HepG2 (cell line): ENCODE data around the gene GDE1. TPM values are rescaled to one million over a fixed set of nuclear protein-coding genes. Genes with fewer than 3 reads are reported as not detected.
A peak's percentile ranks its signal among the peaks of the same experiment; 100 is the strongest.

Experiments
- AGO1 ChIP-seq: fragments of 200-400 bp; formaldehyde crosslinking; IDR thresholded peaks from 2 replicates; pipeline ENCODE4 v1.6.1; 2017; ENCODE audit warnings: mild to moderate bottlenecking, low read depth, low read length, moderate library complexity; ENCODE audit not compliant: poor library complexity, severe bottlenecking
- DNMT1 ChIP-seq: sonication (generic); formaldehyde crosslinking; IDR thresholded peaks from 2 replicates; pipeline ENCODE4 v1.5.1; 2020; ENCODE audit warnings: mild to moderate bottlenecking, missing genetic modification reagents
- FLYWCH1 ChIP-seq: sonication (generic); formaldehyde crosslinking; IDR thresholded peaks from 2 replicates; pipeline ENCODE4 v1.8.1; 2023; ENCODE audit warnings: mild to moderate bottlenecking, missing genetic modification reagents
- ONECUT2 ChIP-seq: sonication (generic); formaldehyde crosslinking; IDR thresholded peaks from 2 replicates; pipeline ENCODE4 v1.4.0; 2020; ENCODE audit warnings: missing genetic modification reagents
- PHF20 ChIP-seq: sonication (generic); formaldehyde crosslinking; IDR thresholded peaks from 2 replicates; pipeline ENCODE4 v1.5.0; 2020; ENCODE audit warnings: mild to moderate bottlenecking, missing genetic modification reagents
- PHF21A ChIP-seq: sonication (generic); formaldehyde crosslinking; IDR thresholded peaks from 2 replicates; pipeline ENCODE4 v1.5.0; 2020; ENCODE audit warnings: mild to moderate bottlenecking, missing genetic modification reagents
- SMYD3 ChIP-seq: sonication (generic); formaldehyde crosslinking; IDR thresholded peaks from 2 replicates; pipeline ENCODE4 v1.8.1; 2023; ENCODE audit warnings: mild to moderate bottlenecking, missing genetic modification reagents
- SPEN ChIP-seq: sonication (generic); formaldehyde crosslinking; IDR thresholded peaks from 2 replicates; pipeline ENCODE4 v1.5.1; 2020; ENCODE audit warnings: low read depth, mild to moderate bottlenecking, missing genetic modification reagents
- SRSF1 ChIP-seq: fragments of 200-400 bp; formaldehyde crosslinking; optimal IDR thresholded peaks from 2 replicates; pipeline ENCODE3; 2017; ENCODE audit warnings: mild to moderate bottlenecking, low read depth, low read length, moderate library complexity
- SRY ChIP-seq: sonication (generic); formaldehyde crosslinking; IDR thresholded peaks from 2 replicates; pipeline ENCODE4 v1.8.0; 2022; ENCODE audit warnings: mild to moderate bottlenecking, missing genetic modification reagents
- TEAD2 ChIP-seq: sonication (generic); formaldehyde crosslinking; IDR thresholded peaks from 2 replicates; pipeline ENCODE4 v1.9.0; 2021; ENCODE audit warnings: missing genetic modification reagents
- TP53 ChIP-seq: sonication (generic); formaldehyde crosslinking; conservative IDR thresholded peaks from 2 replicates; pipeline ENCODE4 v1.4.0; 2020; ENCODE audit warnings: missing genetic modification reagents
- ZBTB3 ChIP-seq: sonication (generic); formaldehyde crosslinking; IDR thresholded peaks from 2 replicates; pipeline ENCODE4 v1.4.0; 2020; ENCODE audit warnings: low read depth, mild to moderate bottlenecking, moderate library complexity, missing genetic modification reagents, borderline replicate concordance
- ZNF335 ChIP-seq: sonication (generic); formaldehyde crosslinking; IDR thresholded peaks from 2 replicates; pipeline ENCODE4 v1.4.0; 2020; ENCODE audit warnings: missing genetic modification reagents
- ZNF749 ChIP-seq: sonication (generic); formaldehyde crosslinking; IDR thresholded peaks from 2 replicates; pipeline ENCODE4 v1.8.0; 2022; ENCODE audit warnings: mild to moderate bottlenecking, missing genetic modification reagents, moderate library complexity, borderline replicate concordance
- ZNF850 ChIP-seq: sonication (generic); formaldehyde crosslinking; conservative IDR thresholded peaks from 2 replicates; pipeline ENCODE4 v1.9.0; 2021; ENCODE audit warnings: mild to moderate bottlenecking, missing genetic modification reagents
- ZNF878 ChIP-seq: sonication (generic); formaldehyde crosslinking; IDR thresholded peaks from 2 replicates; pipeline ENCODE4 v1.8.1; 2023; ENCODE audit warnings: mild to moderate bottlenecking, missing genetic modification reagents, moderate library complexity
- polyA plus RNA-seq, 8 experiments: library from polyadenylated mRNA; depleted of rRNA in 3 of 8; stranded (reverse) in 7 of 8; unstranded in 1 of 8; fragments of >200 nt; fragmentation: Illumina TruSeq in 4 of 8; extraction: Trizol in 4 of 8; gene quantifications; 2 replicates each; pipeline versions ENCODE4 v1.2.1 to v1.2.3, GENCODE V29; 2011 to 2016; ENCODE audit warnings: low read depth in 4 of 8, missing spikeins in 1 of 8, mixed read lengths in 1 of 8; ENCODE audit not compliant: insufficient read depth in 1 of 8
- total RNA-seq, 5 experiments: library from RNA; depleted of rRNA; stranded (reverse); fragments of >200 nt; fragmentation: Illumina TruSeq; extraction: Trizol; gene quantifications; 2 replicates each; pipeline ENCODE4 v1.2.3, GENCODE V29; 2016; ENCODE audit warnings: low read depth in 1 of 5
- TF ChIP-seq, protein P1 (sequence below): IDR thresholded peaks from 2 replicates; pipeline ENCODE4 v1.6.1; 2018; ENCODE audit warnings: missing genetic modification reagents, mild to moderate bottlenecking, missing compliant biosample characterization
- TF ChIP-seq, protein P2 (sequence below): sonication (generic); formaldehyde crosslinking; conservative IDR thresholded peaks from 2 replicates; pipeline ENCODE4 v1.4.0; 2020; ENCODE audit warnings: missing genetic modification reagents
- TF ChIP-seq, protein P3 (sequence below): sonication (generic); IDR thresholded peaks from 2 replicates; pipeline ENCODE4 v1.6.1; 2016; ENCODE audit warnings: low read depth, borderline replicate concordance
- TF ChIP-seq, protein P4 (sequence below): sonication (generic); formaldehyde crosslinking; IDR thresholded peaks from 2 replicates; pipeline ENCODE4 v1.8.0; 2022; ENCODE audit warnings: mild to moderate bottlenecking, missing genetic modification reagents, borderline replicate concordance
- TF ChIP-seq, protein P5 (sequence below): sonication (generic); formaldehyde crosslinking; conservative IDR thresholded peaks from 2 replicates; pipeline ENCODE4 v1.8.0; 2022; ENCODE audit warnings: mild to moderate bottlenecking, moderate library complexity, missing genetic modification reagents
- TF ChIP-seq, protein P6 (sequence below): sonication (generic); formaldehyde crosslinking; IDR thresholded peaks from 2 replicates; pipeline ENCODE4 v1.4.0; 2020; ENCODE audit warnings: missing genetic modification reagents

The GDE1 gene
- total and polyA plus RNA-seq, 2 of the 13 experiments (the other 11 are each of a cell fraction or from before 2014, with no cell fraction given): 35.9 to 59.0 TPM

DNA sequence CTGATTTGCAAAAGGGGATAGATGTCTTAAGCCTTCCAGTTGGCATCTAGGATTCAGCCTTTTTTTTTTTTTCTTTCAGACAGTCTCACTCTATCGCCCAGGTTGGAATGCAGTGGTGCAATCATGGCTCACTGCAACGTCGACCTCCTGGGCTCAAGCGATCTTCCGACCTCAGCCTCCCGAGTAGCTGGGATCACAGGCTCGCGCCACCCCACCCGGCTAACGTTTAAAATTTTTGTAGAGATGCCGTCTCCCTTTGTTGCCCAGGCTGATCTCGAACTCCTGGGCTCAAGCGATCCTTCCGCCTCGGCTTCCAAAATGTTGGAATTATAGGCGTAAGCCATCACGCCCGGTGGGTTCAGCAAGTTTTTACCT, 1.3 kb upstream of the GDE1 start (continued):
- TF ChIP-seq AGO1 (no peak), PHF20 (CRISPR knock-in tag) (no peak; the same call in 1 of the 2 replicates), SRSF1 (no peak), ZNF335 (CRISPR knock-in tag) (no peak), ZBTB3 (CRISPR knock-in tag) (no peak), ZNF850 (CRISPR knock-in tag) (no peak), ZNF749 (CRISPR knock-in tag) (no peak), ONECUT2 (CRISPR knock-in tag) (no peak), SPEN (CRISPR knock-in tag) (0 out of 2 replicates have a peak, but pooled peaks have one; percentile 3), TP53 (CRISPR knock-in tag) (0 out of 2 replicates have a peak, but pooled peaks have one; percentile 18), TEAD2 (CRISPR knock-in tag) (no peak), SMYD3 (CRISPR knock-in tag) (0 out of 2 replicates have a peak, but pooled peaks have one; percentile 56), FLYWCH1 (CRISPR knock-in tag) (no peak), SRY (CRISPR knock-in tag) (peak; percentile 16; the same call in 1 of the 2 replicates), PHF21A (CRISPR knock-in tag) (peak; percentile 56; the same call in 1 of the 2 replicates), DNMT1 (CRISPR knock-in tag) (no peak), ZNF878 (CRISPR knock-in tag) (no peak)
- TF ChIP-seq, protein P1, sequence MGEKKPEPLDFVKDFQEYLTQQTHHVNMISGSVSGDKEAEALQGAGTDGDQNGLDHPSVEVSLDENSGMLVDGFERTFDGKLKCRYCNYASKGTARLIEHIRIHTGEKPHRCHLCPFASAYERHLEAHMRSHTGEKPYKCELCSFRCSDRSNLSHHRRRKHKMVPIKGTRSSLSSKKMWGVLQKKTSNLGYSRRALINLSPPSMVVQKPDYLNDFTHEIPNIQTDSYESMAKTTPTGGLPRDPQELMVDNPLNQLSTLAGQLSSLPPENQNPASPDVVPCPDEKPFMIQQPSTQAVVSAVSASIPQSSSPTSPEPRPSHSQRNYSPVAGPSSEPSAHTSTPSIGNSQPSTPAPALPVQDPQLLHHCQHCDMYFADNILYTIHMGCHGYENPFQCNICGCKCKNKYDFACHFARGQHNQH (CRISPR knock-in tag): 0 out of 2 replicates have a peak, but pooled peaks have one; percentile 3
- TF ChIP-seq, protein P2, sequence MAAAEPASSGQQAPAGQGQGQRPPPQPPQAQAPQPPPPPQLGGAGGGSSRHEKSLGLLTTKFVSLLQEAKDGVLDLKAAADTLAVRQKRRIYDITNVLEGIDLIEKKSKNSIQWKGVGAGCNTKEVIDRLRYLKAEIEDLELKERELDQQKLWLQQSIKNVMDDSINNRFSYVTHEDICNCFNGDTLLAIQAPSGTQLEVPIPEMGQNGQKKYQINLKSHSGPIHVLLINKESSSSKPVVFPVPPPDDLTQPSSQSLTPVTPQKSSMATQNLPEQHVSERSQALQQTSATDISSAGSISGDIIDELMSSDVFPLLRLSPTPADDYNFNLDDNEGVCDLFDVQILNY (CRISPR knock-in tag): no peak
- TF ChIP-seq, protein P3, sequence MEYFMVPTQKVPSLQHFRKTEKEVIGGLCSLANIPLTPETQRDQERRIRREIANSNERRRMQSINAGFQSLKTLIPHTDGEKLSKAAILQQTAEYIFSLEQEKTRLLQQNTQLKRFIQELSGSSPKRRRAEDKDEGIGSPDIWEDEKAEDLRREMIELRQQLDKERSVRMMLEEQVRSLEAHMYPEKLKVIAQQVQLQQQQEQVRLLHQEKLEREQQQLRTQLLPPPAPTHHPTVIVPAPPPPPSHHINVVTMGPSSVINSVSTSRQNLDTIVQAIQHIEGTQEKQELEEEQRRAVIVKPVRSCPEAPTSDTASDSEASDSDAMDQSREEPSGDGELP: no peak
- TF ChIP-seq, protein P4, sequence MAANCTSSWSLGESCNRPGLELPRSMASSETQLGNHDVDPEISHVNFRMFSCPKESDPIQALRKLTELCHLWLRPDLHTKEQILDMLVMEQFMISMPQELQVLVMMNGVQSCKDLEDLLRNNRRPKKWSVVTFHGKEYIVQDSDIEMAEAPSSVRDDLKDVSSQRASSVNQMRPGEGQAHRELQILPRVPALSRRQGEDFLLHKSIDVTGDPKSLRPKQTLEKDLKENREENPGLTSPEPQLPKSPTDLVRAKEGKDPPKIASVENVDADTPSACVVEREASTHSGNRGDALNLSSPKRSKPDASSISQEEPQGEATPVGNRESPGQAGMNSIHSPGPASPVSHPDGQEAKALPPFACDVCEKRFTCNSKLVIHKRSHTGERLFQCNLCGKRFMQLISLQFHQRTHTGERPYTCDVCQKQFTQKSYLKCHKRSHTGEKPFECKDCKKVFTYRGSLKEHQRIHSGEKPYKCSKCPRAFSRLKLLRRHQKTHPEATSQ (CRISPR knock-in tag): no peak; the same call in 1 of the 2 replicates
- TF ChIP-seq, protein P5, sequence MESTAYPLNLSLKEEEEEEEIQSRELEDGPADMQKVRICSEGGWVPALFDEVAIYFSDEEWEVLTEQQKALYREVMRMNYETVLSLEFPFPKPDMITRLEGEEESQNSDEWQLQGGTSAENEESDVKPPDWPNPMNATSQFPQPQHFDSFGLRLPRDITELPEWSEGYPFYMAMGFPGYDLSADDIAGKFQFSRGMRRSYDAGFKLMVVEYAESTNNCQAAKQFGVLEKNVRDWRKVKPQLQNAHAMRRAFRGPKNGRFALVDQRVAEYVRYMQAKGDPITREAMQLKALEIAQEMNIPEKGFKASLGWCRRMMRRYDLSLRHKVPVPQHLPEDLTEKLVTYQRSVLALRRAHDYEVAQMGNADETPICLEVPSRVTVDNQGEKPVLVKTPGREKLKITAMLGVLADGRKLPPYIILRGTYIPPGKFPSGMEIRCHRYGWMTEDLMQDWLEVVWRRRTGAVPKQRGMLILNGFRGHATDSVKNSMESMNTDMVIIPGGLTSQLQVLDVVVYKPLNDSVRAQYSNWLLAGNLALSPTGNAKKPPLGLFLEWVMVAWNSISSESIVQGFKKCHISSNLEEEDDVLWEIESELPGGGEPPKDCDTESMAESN (CRISPR knock-in tag): no peak
- TF ChIP-seq, protein P6, sequence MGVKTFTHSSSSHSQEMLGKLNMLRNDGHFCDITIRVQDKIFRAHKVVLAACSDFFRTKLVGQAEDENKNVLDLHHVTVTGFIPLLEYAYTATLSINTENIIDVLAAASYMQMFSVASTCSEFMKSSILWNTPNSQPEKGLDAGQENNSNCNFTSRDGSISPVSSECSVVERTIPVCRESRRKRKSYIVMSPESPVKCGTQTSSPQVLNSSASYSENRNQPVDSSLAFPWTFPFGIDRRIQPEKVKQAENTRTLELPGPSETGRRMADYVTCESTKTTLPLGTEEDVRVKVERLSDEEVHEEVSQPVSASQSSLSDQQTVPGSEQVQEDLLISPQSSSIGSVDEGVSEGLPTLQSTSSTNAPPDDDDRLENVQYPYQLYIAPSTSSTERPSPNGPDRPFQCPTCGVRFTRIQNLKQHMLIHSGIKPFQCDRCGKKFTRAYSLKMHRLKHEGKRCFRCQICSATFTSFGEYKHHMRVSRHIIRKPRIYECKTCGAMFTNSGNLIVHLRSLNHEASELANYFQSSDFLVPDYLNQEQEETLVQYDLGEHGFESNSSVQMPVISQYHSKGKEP (CRISPR knock-in tag): no peak
